GM12878 (cell line): ENCODE results near the gene EFHD1. TPM values are rescaled to one million over a fixed set of nuclear protein-coding genes. Genes with fewer than 3 reads are reported as not detected.

Experiments used
- ATAC-seq: fragments of 200-7000 bp; cut with Tn5 transposase; 3 replicates; pipeline ENCODE4 v1.9.1; 2020; ENCODE audit warnings: mild to moderate bottlenecking, moderate library complexity
- BruUV-seq: library from RNA; stranded (reverse); fragments of 400-500 nt; replicated peaks from 2 replicates; lab custom pipeline; 2021; lab: Mats Ljungman, UMichigan
- CTCF ChIA-PET: fragments of 300-600 bp; sonication (Branson Sonifier 250); formaldehyde crosslinking; extraction: SDS; loops from one replicate; lab custom pipeline; 2021; ENCODE audit warnings: inconsistent platforms; lab: Yijun Ruan, JAX
- POLR2A ChIA-PET: fragments of 350-600 bp; formaldehyde crosslinking; extraction: SDS; loops from one replicate; lab custom pipeline; 2021; ENCODE audit warnings: inconsistent platforms; lab: Charles Lee
- RAD21 ChIA-PET: fragments of 300-600 bp; sonication (Branson Sonifier 250); formaldehyde crosslinking; loops from one replicate; lab custom pipeline; 2023; ENCODE audit warnings: antibody characterized with exemption; ENCODE audit not compliant: unreplicated experiment; lab: Charles Lee
- SMC1A ChIA-PET: fragments of 300-600 bp; sonication (Branson Sonifier 250); formaldehyde crosslinking; loops from one replicate; lab custom pipeline; 2023; ENCODE audit not compliant: unreplicated experiment, uncharacterized antibody; lab: Charles Lee
- DNase-seq: peaks from one replicate; pipeline ENCODE4 v3.0.0-alpha.2; 2011; ENCODE audit warnings: low read depth, low spot score
- FAIRE-seq: peaks from 3 replicates; lab custom pipeline; 2011; peaks lifted over from hg19 to GRCh38; lab: Jason Lieb, UNC
- H2AFZ ChIP-seq: 2 replicates; pipeline ENCODE4 v1.6.0; 2011; ENCODE audit warnings: low read depth, low read length, control low read depth; ENCODE audit not compliant: control insufficient read depth
- H3K27ac ChIP-seq: 2 replicates; pipeline ENCODE4 v1.5.1; 2011; ENCODE audit warnings: control low read depth; ENCODE audit not compliant: control insufficient read depth, insufficient read depth
- H3K27me3 ChIP-seq, 2 experiments: replicated peaks in 1 of 2; 2 replicates each; pipeline versions ENCODE4 v1.6.0 to v1.6.1; 2011; ENCODE audit warnings: low read length in 1 of 2; ENCODE audit not compliant: control insufficient read depth in 2 of 2, insufficient read depth in 2 of 2
- H3K36me3 ChIP-seq, 2 experiments: 2 replicates each; pipeline ENCODE4 v1.5.1; 2011; ENCODE audit warnings: low read length in 1 of 2; ENCODE audit not compliant: control insufficient read depth in 2 of 2, insufficient read depth in 2 of 2
- H3K4me1 ChIP-seq: 2 replicates; pipeline ENCODE4 v1.6.1; 2011; ENCODE audit warnings: mild to moderate bottlenecking, low read length, moderate library complexity, mixed read lengths; ENCODE audit not compliant: control insufficient read depth, insufficient read depth
- H3K4me2 ChIP-seq: 2 replicates; pipeline ENCODE4 v1.6.0; 2011; ENCODE audit warnings: control low read depth; ENCODE audit not compliant: control insufficient read depth, insufficient read depth
- H3K4me3 ChIP-seq: fragments of 200-600 bp; sonication (generic); 2 replicates; pipeline ENCODE4 v1.5.1; 2016
- H3K79me2 ChIP-seq: 2 replicates; pipeline ENCODE4 v1.6.0; 2011; ENCODE audit warnings: low read length; ENCODE audit not compliant: control insufficient read depth, insufficient read depth
- H3K9ac ChIP-seq: 2 replicates; pipeline ENCODE4 v1.8.0; 2011; ENCODE audit warnings: low read length, control low read depth, mixed read lengths; ENCODE audit not compliant: control insufficient read depth, insufficient read depth
- H3K9me3 ChIP-seq: replicated peaks from 3 replicates; pipeline ENCODE4 v1.5.1; 2011; ENCODE audit warnings: mild to moderate bottlenecking, low read length; ENCODE audit not compliant: control insufficient read depth, insufficient read depth
- H4K20me1 ChIP-seq: 2 replicates; pipeline ENCODE4 v1.6.0; 2011; ENCODE audit not compliant: control insufficient read depth, insufficient read depth
- CHD1 ChIP-seq: IDR thresholded peaks from 2 replicates; pipeline ENCODE4 v1.6.1; 2012; ENCODE audit warnings: low read depth, low read length, improper control_type of control experiment
- MYC ChIP-seq: IDR thresholded peaks from 2 replicates; pipeline ENCODE4 v1.6.1; 2011; ENCODE audit warnings: mild to moderate bottlenecking, low read length, moderate library complexity, inconsistent platforms; ENCODE audit not compliant: insufficient read depth, insufficient replicate concordance, insufficient read length, severe bottlenecking
- NFYB ChIP-seq: IDR thresholded peaks from 2 replicates; pipeline ENCODE4 v1.6.1; 2011; ENCODE audit warnings: low read depth, mild to moderate bottlenecking, low read length, improper control_type of control experiment, moderate library complexity; ENCODE audit not compliant: insufficient read depth
- USF2 ChIP-seq: IDR thresholded peaks from 2 replicates; pipeline ENCODE4 v1.6.1; 2011; ENCODE audit warnings: low read depth, low read length, improper control_type of control experiment, borderline replicate concordance
- YBX1 ChIP-seq: fragments of 450-650 bp; IDR thresholded peaks from 2 replicates; pipeline ENCODE4 v1.6.1; 2016; ENCODE audit warnings: antibody characterized with exemption
- WGBS: methylation state at CpG from one replicate; pipeline ENCODE4 v1.1.6; 2016; ENCODE audit warnings: low lambda C conversion rate; ENCODE audit not compliant: insufficient replicate concordance, insufficient coverage; ENCODE audit errors: missing lambda C conversion rate; 5-methylcytosine and 5-hydroxymethylcytosine counted together
- in situ Hi-C: fragments of 300-500 bp; cut with MboI; formaldehyde crosslinking; loops from 9 replicates; pipeline ENCODE4 v1.14.3; 2018; ENCODE audit warnings: mixed read lengths
- intact Hi-C: fragments of 100-400 bp; cut with micrococcal nuclease; formaldehyde crosslinking; loops from one replicate; pipeline ENCODE4 v1.14.2; 2022; ENCODE audit not compliant: unreplicated experiment
- polyA plus RNA-seq, 11 experiments: library from polyadenylated mRNA; depleted of rRNA in 4 of 11; unstranded in 6 of 11; stranded (reverse) in 5 of 11; fragments of >200 nt; fragmentation: Nextera tagmentation in 4 of 11; fragmentation: Illumina TruSeq in 1 of 11; extraction: Ambion mirVana in 4 of 11; extraction: Trizol in 1 of 11; gene quantifications; 1 replicate in 1 of 11; 2 replicates in 10 of 11; pipeline versions ENCODE4 v1.2.1 to v1.2.3, GENCODE V29; 2011 to 2016; ENCODE audit warnings: inconsistent platforms in 2 of 11, missing spikeins in 2 of 11, low read depth in 1 of 11
- total RNA-seq, 4 experiments: library from RNA; depleted of rRNA in 3 of 4; stranded (reverse); fragments of >200 nt in 3 of 4; fragmentation: Illumina TruSeq in 1 of 4; extraction: Trizol in 1 of 4; gene quantifications; 2 replicates each; pipeline versions ENCODE4 v1.2.1 to v1.2.3, GENCODE V29; 2013 to 2021
- TF ChIP-seq, protein P1 (sequence below): IDR thresholded peaks from 2 replicates; pipeline ENCODE4 v1.6.1; 2012; ENCODE audit warnings: mild to moderate bottlenecking, low read depth, low read length
- TF ChIP-seq, protein P2 (sequence below): fragments of 450-650 bp; IDR thresholded peaks from 2 replicates; pipeline ENCODE4 v1.6.1; 2017; ENCODE audit warnings: antibody characterized with exemption, mild to moderate bottlenecking, moderate library complexity

EFHD1 gene
- total and polyA plus RNA-seq, 10 of the 15 experiments (the other 5 are each of a cell fraction or from before 2014, with no cell fraction given), result 0.07 TPM; not detected in 9

DNA sequence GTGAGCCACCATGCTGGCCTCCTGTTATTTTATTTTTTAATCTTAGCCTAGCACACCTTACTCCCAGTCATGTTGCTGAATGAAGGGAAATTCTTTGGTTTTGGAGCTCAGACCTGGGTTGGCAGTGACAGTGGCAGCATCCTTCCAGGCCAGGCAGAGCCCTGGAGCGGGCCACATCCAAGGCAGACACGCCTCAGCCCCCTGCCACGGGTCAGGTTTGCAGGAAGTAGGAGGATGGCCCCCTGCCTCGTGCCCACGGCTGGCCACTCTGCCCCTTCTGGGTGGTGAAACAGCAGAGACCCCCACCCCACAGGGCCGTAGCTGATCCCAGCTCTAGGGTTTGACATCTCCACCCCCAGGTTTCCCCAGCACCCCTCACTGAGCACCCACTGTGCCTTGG lies 11.7 kb downstream of the EFHD1 start:
- CTCF ChIA-PET, result no interaction called here
- no peak overlapping the region for H3K4me3 ChIP-seq
- BruUV-seq, result no TSS peak
- RAD21 ChIA-PET, result no interaction called here
- intact Hi-C loops, result no loop called here
- no peaks in the 10 kb centered on the region for H3K4me1 ChIP-seq
- no peak overlapping the region for H3K27ac ChIP-seq
- 11% methylated on average over 6 of the region's 6 CpGs for WGBS
- no peaks in the 10 kb centered on the region for H3K79me2 ChIP-seq
- no peak for TF ChIP-seq CHD1
- TF ChIP-seq MYC, result no peak
- TF ChIP-seq, protein P1, sequence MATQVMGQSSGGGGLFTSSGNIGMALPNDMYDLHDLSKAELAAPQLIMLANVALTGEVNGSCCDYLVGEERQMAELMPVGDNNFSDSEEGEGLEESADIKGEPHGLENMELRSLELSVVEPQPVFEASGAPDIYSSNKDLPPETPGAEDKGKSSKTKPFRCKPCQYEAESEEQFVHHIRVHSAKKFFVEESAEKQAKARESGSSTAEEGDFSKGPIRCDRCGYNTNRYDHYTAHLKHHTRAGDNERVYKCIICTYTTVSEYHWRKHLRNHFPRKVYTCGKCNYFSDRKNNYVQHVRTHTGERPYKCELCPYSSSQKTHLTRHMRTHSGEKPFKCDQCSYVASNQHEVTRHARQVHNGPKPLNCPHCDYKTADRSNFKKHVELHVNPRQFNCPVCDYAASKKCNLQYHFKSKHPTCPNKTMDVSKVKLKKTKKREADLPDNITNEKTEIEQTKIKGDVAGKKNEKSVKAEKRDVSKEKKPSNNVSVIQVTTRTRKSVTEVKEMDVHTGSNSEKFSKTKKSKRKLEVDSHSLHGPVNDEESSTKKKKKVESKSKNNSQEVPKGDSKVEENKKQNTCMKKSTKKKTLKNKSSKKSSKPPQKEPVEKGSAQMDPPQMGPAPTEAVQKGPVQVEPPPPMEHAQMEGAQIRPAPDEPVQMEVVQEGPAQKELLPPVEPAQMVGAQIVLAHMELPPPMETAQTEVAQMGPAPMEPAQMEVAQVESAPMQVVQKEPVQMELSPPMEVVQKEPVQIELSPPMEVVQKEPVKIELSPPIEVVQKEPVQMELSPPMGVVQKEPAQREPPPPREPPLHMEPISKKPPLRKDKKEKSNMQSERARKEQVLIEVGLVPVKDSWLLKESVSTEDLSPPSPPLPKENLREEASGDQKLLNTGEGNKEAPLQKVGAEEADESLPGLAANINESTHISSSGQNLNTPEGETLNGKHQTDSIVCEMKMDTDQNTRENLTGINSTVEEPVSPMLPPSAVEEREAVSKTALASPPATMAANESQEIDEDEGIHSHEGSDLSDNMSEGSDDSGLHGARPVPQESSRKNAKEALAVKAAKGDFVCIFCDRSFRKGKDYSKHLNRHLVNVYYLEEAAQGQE, result no peak
- TF ChIP-seq USF2, result no peak
- TF ChIP-seq YBX1, result no peak
- TF ChIP-seq NFYB, result no peak
- TF ChIP-seq, protein P2, sequence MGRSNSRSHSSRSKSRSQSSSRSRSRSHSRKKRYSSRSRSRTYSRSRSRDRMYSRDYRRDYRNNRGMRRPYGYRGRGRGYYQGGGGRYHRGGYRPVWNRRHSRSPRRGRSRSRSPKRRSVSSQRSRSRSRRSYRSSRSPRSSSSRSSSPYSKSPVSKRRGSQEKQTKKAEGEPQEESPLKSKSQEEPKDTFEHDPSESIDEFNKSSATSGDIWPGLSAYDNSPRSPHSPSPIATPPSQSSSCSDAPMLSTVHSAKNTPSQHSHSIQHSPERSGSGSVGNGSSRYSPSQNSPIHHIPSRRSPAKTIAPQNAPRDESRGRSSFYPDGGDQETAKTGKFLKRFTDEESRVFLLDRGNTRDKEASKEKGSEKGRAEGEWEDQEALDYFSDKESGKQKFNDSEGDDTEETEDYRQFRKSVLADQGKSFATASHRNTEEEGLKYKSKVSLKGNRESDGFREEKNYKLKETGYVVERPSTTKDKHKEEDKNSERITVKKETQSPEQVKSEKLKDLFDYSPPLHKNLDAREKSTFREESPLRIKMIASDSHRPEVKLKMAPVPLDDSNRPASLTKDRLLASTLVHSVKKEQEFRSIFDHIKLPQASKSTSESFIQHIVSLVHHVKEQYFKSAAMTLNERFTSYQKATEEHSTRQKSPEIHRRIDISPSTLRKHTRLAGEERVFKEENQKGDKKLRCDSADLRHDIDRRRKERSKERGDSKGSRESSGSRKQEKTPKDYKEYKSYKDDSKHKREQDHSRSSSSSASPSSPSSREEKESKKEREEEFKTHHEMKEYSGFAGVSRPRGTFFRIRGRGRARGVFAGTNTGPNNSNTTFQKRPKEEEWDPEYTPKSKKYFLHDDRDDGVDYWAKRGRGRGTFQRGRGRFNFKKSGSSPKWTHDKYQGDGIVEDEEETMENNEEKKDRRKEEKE, result no peak
- TF ChIP-seq, all 136 proteins: peak for 0
- ATAC-seq (no peak), FAIRE-seq (no peak), DNase-seq (no peak)
- no peak overlapping the region for H2AFZ ChIP-seq
- no peaks in the 10 kb centered on the region; a peak in 1 of 4 replicates for H3K27me3 ChIP-seq
- H4K20me1 ChIP-seq, result no peaks in the 10 kb centered on the region
- H3K9ac ChIP-seq, result no peak overlapping the region
- ChIA-PET POLR2A (no interaction called here), SMC1A (no interaction called here)
- in situ Hi-C loops, result no loop called here
- no peaks in the 10 kb centered on the region for H3K9me3 ChIP-seq
- H3K36me3 ChIP-seq, result no peaks in the 10 kb centered on the region
- no peak overlapping the region for H3K4me2 ChIP-seq
